ENCODE measurements around the gene TNPO2. TPM values are rescaled to one million over a fixed set of nuclear protein-coding genes. Genes with fewer than 3 reads are reported as not detected.

Gene TNPO2
- total and polyA plus RNA-seq, 2 experiments from 2014 or later: 37.1 to 83.0 TPM

- DNase-seq (ENCODE audit: low spot score): peak; percentile 54
- peaks cover 10% of the 10 kb centered on the region for H3K27me3 Mint-ChIP-seq (ENCODE audit: insufficient read depth, low read depth, poor library complexity)
- H3F3A ChIP-seq (replicated peaks; ENCODE audit: low read depth): peaks cover 30% of the 10 kb centered on the region
Measured at GRCh38 chr19:12733369-12734214, 9.9 kb upstream of the TNPO2 start.

GRCh38 chr19:12731337-12731736 lies 7.6 kb upstream of the TNPO2 start:
- H3K9me3 Mint-ChIP-seq: no peaks in the 10 kb centered on the region; the same call in 2 of the 3 replicates
- Histone ChIP-seq H3K27me3 (ENCODE audit: insufficient read depth) (no peaks in the 10 kb centered on the region), H3K9me2 (ENCODE audit: insufficient read depth) (no peaks in the 10 kb centered on the region), H3K27ac (ENCODE audit: low read depth) (no peak overlapping the region), H4K20me1 (replicated peaks; ENCODE audit: insufficient read depth) (peaks cover 32% of the 10 kb centered on the region), H2AFZ (no peak overlapping the region), H3K4me2 (no peak overlapping the region), H3K36me3 (ENCODE audit: insufficient read depth) (no peaks in the 10 kb centered on the region), H3F3A (replicated peaks; ENCODE audit: low read depth) (peaks cover 34% of the 10 kb centered on the region), H3K79me2 (replicated peaks; ENCODE audit: insufficient read depth) (peaks cover 36% of the 10 kb centered on the region), H3K4me1 (ENCODE audit: insufficient read depth) (peaks cover 7% of the 10 kb centered on the region; the same call in 1 of the 2 replicates), H3K4me3 (no peak overlapping the region)
- no peak for TF ChIP-seq EZH2phosphoT487 (IDR thresholded peaks at IDR 0.05; ENCODE audit: unreplicated experiment)
- no peak for TF ChIP-seq JUNB (IDR thresholded peaks at IDR 0.05; ENCODE audit: unreplicated experiment)
- no peak for TF ChIP-seq STAT1 (IDR thresholded peaks at IDR 0.05; ENCODE audit: unreplicated experiment)
- no peak for TF ChIP-seq NANOG (IDR thresholded peaks at IDR 0.05; ENCODE audit: borderline replicate concordance)
- no peak for TF ChIP-seq CREB1 (CRISPR knock-in tag; IDR thresholded peaks at IDR 0.05; ENCODE audit: low read depth)
- no peak for TF ChIP-seq POLR2AphosphoS5 (IDR thresholded peaks at IDR 0.05; ENCODE audit: low read depth)
- H3K27ac Mint-ChIP-seq: no peak overlapping the region
- no peak for ATAC-seq
- H3K4me3 Mint-ChIP-seq: no peak overlapping the region
- H3K4me1 Mint-ChIP-seq: peaks cover 20% of the 10 kb centered on the region
- peaks cover 35% of the 10 kb centered on the region for H3K36me3 Mint-ChIP-seq (ENCODE audit: low read depth)
- no peak for DNase-seq (ENCODE audit: low spot score)
- H3K27me3 Mint-ChIP-seq (ENCODE audit: insufficient read depth, low read depth, poor library complexity): peaks cover 3% of the 10 kb centered on the region

More at GRCh38 chr19:12733369-12734214, 9.9 kb upstream of the TNPO2 start:
- H3K27me3 ChIP-seq (ENCODE audit: insufficient read depth): no peaks in the 10 kb centered on the region
- Mint-ChIP-seq H3K36me3 (ENCODE audit: low read depth) (peaks cover 33% of the 10 kb centered on the region), H3K9me3 (no peaks in the 10 kb centered on the region; the same call in 2 of the 3 replicates), H3K27ac (peak overlapping the region; percentile 94), H3K4me3 (peak overlapping the region; percentile 97), H3K4me1 (peaks cover 17% of the 10 kb centered on the region)
- no peak for ATAC-seq
- H3K4me1 ChIP-seq (ENCODE audit: insufficient read depth): peaks cover 7% of the 10 kb centered on the region; the same call in 1 of the 2 replicates
- no peak overlapping the region for H2AFZ ChIP-seq
- H3K9me2 ChIP-seq (ENCODE audit: insufficient read depth): no peaks in the 10 kb centered on the region
- H3K79me2 ChIP-seq (replicated peaks; ENCODE audit: insufficient read depth): peaks cover 47% of the 10 kb centered on the region
- peak overlapping the region; percentile 95 for H3K4me3 ChIP-seq
- peak overlapping the region; percentile 96 for H3K4me2 ChIP-seq
- H3K27ac ChIP-seq (ENCODE audit: low read depth): peak overlapping the region; percentile 67
- TF ChIP-seq CTCF (conservative IDR thresholded peaks at IDR 0.05; ENCODE audit: low read depth in 2 of 2) (peak; percentile 39 to 51; a peak in 2 of 4 replicates), STAT1 (IDR thresholded peaks at IDR 0.05; ENCODE audit: unreplicated experiment) (no peak), NANOG (IDR thresholded peaks at IDR 0.05; ENCODE audit: borderline replicate concordance) (no peak), ETS1 (IDR thresholded peaks at IDR 0.05) (no peak)
- H4K20me1 ChIP-seq (replicated peaks; ENCODE audit: insufficient read depth): peaks cover 32% of the 10 kb centered on the region
- H3K36me3 ChIP-seq (ENCODE audit: insufficient read depth): no peaks in the 10 kb centered on the region

All from GM23338 (cell line).